ENCODE results near the gene CNTRL.

CNTRL gene

GRCh38 chr9:121059998-121060636, 14.6 kb upstream of the CNTRL start:
- TF ChIP-seq GATA3 (IDR thresholded peaks at IDR 0.05; ENCODE audit: low read depth, low read length), result no peak
- no peak for TF ChIP-seq GATA2 (IDR thresholded peaks at IDR 0.05; ENCODE audit: low read depth, low read length)

- TF ChIP-seq GATA2 (IDR thresholded peaks at IDR 0.05; ENCODE audit: low read depth, low read length) (no peak), GATA3 (IDR thresholded peaks at IDR 0.05; ENCODE audit: low read depth, low read length) (no peak)
Measured at GRCh38 chr9:121066850-121067249, 7.9 kb upstream of the CNTRL start.

- TF ChIP-seq GATA2 (IDR thresholded peaks at IDR 0.05; ENCODE audit: low read depth, low read length) (no peak), GATA3 (IDR thresholded peaks at IDR 0.05; ENCODE audit: low read depth, low read length) (no peak)
Measured at GRCh38 chr9:121067640-121068039, 7.1 kb upstream of the CNTRL start.

- TF ChIP-seq GATA2 (IDR thresholded peaks at IDR 0.05; ENCODE audit: low read depth, low read length) (no peak), GATA3 (IDR thresholded peaks at IDR 0.05; ENCODE audit: low read depth, low read length) (no peak)
Measured at GRCh38 chr9:121069396-121069795, 5.4 kb upstream of the CNTRL start.

- no peak for TF ChIP-seq GATA3 (IDR thresholded peaks at IDR 0.05; ENCODE audit: low read depth, low read length)
- TF ChIP-seq GATA2 (IDR thresholded peaks at IDR 0.05; ENCODE audit: low read depth, low read length), result no peak
Measured at GRCh38 chr9:121071370-121071755, 3.4 kb upstream of the CNTRL start.

- TF ChIP-seq GATA2 (IDR thresholded peaks at IDR 0.05; ENCODE audit: low read depth, low read length), result no peak
- TF ChIP-seq GATA3 (IDR thresholded peaks at IDR 0.05; ENCODE audit: low read depth, low read length), result no peak
Measured at GRCh38 chr9:121071756-121072421, 2.9 kb upstream of the CNTRL start.

- TF ChIP-seq GATA2 (IDR thresholded peaks at IDR 0.05; ENCODE audit: low read depth, low read length) (no peak), GATA3 (IDR thresholded peaks at IDR 0.05; ENCODE audit: low read depth, low read length) (no peak)
Measured at GRCh38 chr9:121073038-121073437, 1.7 kb upstream of the CNTRL start.

GRCh38 chr9:121075251-121076036, 689 bp downstream of the CNTRL start:
- TF ChIP-seq GATA2 (IDR thresholded peaks at IDR 0.05; ENCODE audit: low read depth, low read length), result no peak
- TF ChIP-seq GATA3 (IDR thresholded peaks at IDR 0.05; ENCODE audit: low read depth, low read length), result no peak

- TF ChIP-seq GATA3 (IDR thresholded peaks at IDR 0.05; ENCODE audit: low read depth, low read length), result no peak
Measured at GRCh38 chr9:121082075-121082474, 7.3 kb downstream of the CNTRL start.

- TF ChIP-seq GATA2 (IDR thresholded peaks at IDR 0.05; ENCODE audit: low read depth, low read length) (no peak), GATA3 (IDR thresholded peaks at IDR 0.05; ENCODE audit: low read depth, low read length) (no peak)
Measured at GRCh38 chr9:121085661-121086060, 10.9 kb downstream of the CNTRL start.

- no peak for TF ChIP-seq GATA2 (IDR thresholded peaks at IDR 0.05; ENCODE audit: low read depth, low read length)
- no peak for TF ChIP-seq GATA3 (IDR thresholded peaks at IDR 0.05; ENCODE audit: low read depth, low read length)
Measured at GRCh38 chr9:121088576-121088975, 13.8 kb downstream of the CNTRL start.

- TF ChIP-seq GATA3 (IDR thresholded peaks at IDR 0.05; ENCODE audit: low read depth, low read length) (no peak), GATA2 (IDR thresholded peaks at IDR 0.05; ENCODE audit: low read depth, low read length) (no peak; the same call in 1 of the 2 replicates)
Measured at GRCh38 chr9:121095057-121095456, 20.3 kb downstream of the CNTRL start.

- TF ChIP-seq GATA3 (IDR thresholded peaks at IDR 0.05; ENCODE audit: low read depth, low read length) (no peak), GATA2 (IDR thresholded peaks at IDR 0.05; ENCODE audit: low read depth, low read length) (no peak)
Measured at GRCh38 chr9:121098567-121099198, 23.9 kb downstream of the CNTRL start.

- TF ChIP-seq GATA3 (IDR thresholded peaks at IDR 0.05; ENCODE audit: low read depth, low read length), result no peak
- no peak for TF ChIP-seq GATA2 (IDR thresholded peaks at IDR 0.05; ENCODE audit: low read depth, low read length)
Measured at GRCh38 chr9:121105531-121105930, 30.8 kb downstream of the CNTRL start.
